Measurements from ENCODE around the gene CARD8. TPM values are rescaled to one million over a fixed set of nuclear protein-coding genes. Genes with fewer than 3 reads are reported as not detected.

Gene CARD8
- total RNA-seq, 2 experiments from 2014 or later, result 71.1 to 73.1 TPM

DNA sequence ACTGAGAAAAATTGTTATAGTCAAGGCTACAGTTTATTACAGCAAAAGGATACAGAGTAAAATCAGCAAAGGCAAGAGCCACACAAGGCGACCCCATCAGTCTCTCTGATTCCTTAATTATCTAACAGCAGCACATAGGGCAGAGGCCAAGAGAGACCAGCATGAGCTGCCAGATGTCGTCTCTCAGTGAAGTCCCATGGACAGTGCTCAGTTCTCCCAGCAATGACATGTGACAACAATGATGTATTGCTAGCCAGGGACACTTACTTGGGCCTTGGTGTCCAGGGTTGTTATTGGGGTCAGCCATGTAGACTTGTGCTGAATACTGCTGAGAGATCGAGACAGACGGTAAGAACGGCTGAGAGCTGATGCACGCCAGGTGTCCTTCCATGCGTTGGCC, 63.0 kb downstream of the CARD8 start:
- intact Hi-C loops (cut with DNase I, micrococcal nuclease), result no loop called here
- H3K27ac ChIP-seq (ENCODE audit: low read depth in 1 of 2, low read length in 2 of 2), result no peak overlapping the region
- no peaks in the 10 kb centered on the region for H3K9me3 Mint-ChIP-seq
- ATAC-seq (ENCODE audit: poor library complexity), result no peak
- H3K27me3 ChIP-seq (ENCODE audit: control insufficient read depth in 1 of 2, insufficient read depth in 2 of 2, low read length in 2 of 2), result peaks cover 0 to 5% of the 10 kb centered on the region in 2 experiments
- ChIA-PET POLR2A (no interaction called here), CTCF (no interaction called here)
- peaks cover 17% of the 10 kb centered on the region for H3K36me3 ChIP-seq (ENCODE audit: insufficient read depth, low read length)
- H3K4me3 Mint-ChIP-seq, result no peak overlapping the region
- peaks cover 23% of the 10 kb centered on the region for H3K36me3 Mint-ChIP-seq (ENCODE audit: low read depth)
- no peak for DNase-seq
- H3K27ac Mint-ChIP-seq, result no peak overlapping the region
- H3K4me1 Mint-ChIP-seq (ENCODE audit: low read depth), result peaks cover 8% of the 10 kb centered on the region
- H3K9me3 ChIP-seq (ENCODE audit: control insufficient read depth in 1 of 2, insufficient read depth in 1 of 2, low read length in 2 of 2), result no peaks in the 10 kb centered on the region
- H3K4me3 ChIP-seq (ENCODE audit: low read length), result no peak overlapping the region
- TF ChIP-seq, protein P1, sequence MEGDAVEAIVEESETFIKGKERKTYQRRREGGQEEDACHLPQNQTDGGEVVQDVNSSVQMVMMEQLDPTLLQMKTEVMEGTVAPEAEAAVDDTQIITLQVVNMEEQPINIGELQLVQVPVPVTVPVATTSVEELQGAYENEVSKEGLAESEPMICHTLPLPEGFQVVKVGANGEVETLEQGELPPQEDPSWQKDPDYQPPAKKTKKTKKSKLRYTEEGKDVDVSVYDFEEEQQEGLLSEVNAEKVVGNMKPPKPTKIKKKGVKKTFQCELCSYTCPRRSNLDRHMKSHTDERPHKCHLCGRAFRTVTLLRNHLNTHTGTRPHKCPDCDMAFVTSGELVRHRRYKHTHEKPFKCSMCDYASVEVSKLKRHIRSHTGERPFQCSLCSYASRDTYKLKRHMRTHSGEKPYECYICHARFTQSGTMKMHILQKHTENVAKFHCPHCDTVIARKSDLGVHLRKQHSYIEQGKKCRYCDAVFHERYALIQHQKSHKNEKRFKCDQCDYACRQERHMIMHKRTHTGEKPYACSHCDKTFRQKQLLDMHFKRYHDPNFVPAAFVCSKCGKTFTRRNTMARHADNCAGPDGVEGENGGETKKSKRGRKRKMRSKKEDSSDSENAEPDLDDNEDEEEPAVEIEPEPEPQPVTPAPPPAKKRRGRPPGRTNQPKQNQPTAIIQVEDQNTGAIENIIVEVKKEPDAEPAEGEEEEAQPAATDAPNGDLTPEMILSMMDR (IDR thresholded peaks at IDR 0.05), result no peak
- H3K4me1 ChIP-seq (ENCODE audit: insufficient read depth, low read length), result no peaks in the 10 kb centered on the region
- H3K27me3 Mint-ChIP-seq, result no peaks in the 10 kb centered on the region

DNA sequence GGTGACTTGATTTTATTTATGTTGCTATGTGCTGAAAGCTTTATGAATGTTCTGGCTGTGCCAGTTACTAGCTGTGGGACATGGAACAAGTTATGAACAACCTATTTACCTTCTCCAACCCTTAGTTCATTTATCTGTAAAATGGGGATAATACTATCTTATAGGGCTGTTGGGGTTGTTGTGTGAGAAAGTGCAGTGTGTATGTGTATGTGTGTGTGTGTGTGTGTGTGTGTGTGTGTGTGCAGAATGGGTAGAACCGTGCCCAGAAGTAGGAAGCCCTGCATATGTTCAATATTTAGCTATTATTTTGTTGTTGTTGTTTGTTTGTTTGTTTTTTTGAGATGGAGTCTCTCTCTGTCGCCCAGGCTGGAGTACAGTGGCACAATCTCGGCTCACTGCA, 64.8 kb downstream of the CARD8 start:
- DNase-seq (no peak), ATAC-seq (ENCODE audit: poor library complexity) (no peak)
- CTCF ChIA-PET, result interaction anchor here (0.7 to 1.2 kb wide), 2 partner anchors 13 to 19 kb away, joined by 3 to 4 read pairs; no protein-coding TSS in a partner anchor
- Histone ChIP-seq H3K4me3 (ENCODE audit: low read length) (no peak overlapping the region), H3K9me3 (ENCODE audit: control insufficient read depth in 1 of 2, insufficient read depth in 1 of 2, low read length in 2 of 2) (no peaks in the 10 kb centered on the region), H3K4me1 (ENCODE audit: insufficient read depth, low read length) (no peaks in the 10 kb centered on the region), H3K27ac (ENCODE audit: low read depth in 1 of 2, low read length in 2 of 2) (no peak overlapping the region), H3K27me3 (ENCODE audit: control insufficient read depth in 1 of 2, insufficient read depth in 2 of 2, low read length in 2 of 2) (no peaks in the 10 kb centered on the region), H3K36me3 (ENCODE audit: insufficient read depth, low read length) (peaks cover 18% of the 10 kb centered on the region)
- no peak overlapping the region for H3K4me3 Mint-ChIP-seq
- no peaks in the 10 kb centered on the region for H3K9me3 Mint-ChIP-seq
- H3K27me3 Mint-ChIP-seq, result no peaks in the 10 kb centered on the region
- peaks cover 8% of the 10 kb centered on the region for H3K4me1 Mint-ChIP-seq (ENCODE audit: low read depth)
- intact Hi-C loops (cut with DNase I, micrococcal nuclease), result no loop called here
- POLR2A ChIA-PET, result no interaction called here
- no peak overlapping the region for H3K27ac Mint-ChIP-seq
- TF ChIP-seq, protein P1 (IDR thresholded peaks at IDR 0.05), result no peak
- peaks cover 23% of the 10 kb centered on the region for H3K36me3 Mint-ChIP-seq (ENCODE audit: low read depth)

DNA sequence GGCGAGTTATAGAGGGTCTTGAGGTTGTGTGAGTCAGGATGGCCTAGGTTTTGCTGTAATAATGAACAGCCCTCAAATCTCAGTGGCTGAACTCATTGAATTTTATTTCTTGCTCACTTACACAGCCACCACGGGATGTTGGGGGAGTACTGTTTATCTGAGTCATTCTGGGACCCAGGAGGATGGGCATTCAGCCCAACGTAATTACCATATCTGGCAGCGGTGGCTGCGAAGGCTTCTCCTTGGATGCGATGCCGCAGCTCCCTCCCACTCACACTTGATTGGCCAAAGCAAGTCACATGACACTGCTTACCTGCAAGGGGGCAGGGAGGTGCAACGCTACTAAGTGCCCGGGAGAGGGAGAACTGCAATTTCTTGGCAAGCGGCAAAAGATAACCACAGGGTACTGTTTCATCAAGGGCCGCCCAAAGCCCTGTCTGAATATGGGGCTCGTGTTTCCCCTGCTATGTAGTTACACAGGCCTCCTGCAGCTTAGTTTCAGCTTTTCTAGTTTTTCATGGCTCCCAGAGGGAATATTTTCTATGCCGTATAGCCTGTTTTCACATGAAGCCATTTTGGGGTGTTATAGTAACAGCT, 65.3 kb downstream of the CARD8 start:
- Histone ChIP-seq H3K27me3 (ENCODE audit: control insufficient read depth in 1 of 2, insufficient read depth in 2 of 2, low read length in 2 of 2) (no peaks in the 10 kb centered on the region), H3K4me3 (ENCODE audit: low read length) (no peak overlapping the region), H3K4me1 (ENCODE audit: insufficient read depth, low read length) (no peaks in the 10 kb centered on the region), H3K27ac (ENCODE audit: low read depth in 1 of 2, low read length in 2 of 2) (no peak overlapping the region), H3K36me3 (ENCODE audit: insufficient read depth, low read length) (peaks cover 18% of the 10 kb centered on the region), H3K9me3 (ENCODE audit: control insufficient read depth in 1 of 2, insufficient read depth in 1 of 2, low read length in 2 of 2) (no peaks in the 10 kb centered on the region)
- Mint-ChIP-seq H3K27me3 (no peaks in the 10 kb centered on the region), H3K4me1 (ENCODE audit: low read depth) (peaks cover 8% of the 10 kb centered on the region), H3K36me3 (ENCODE audit: low read depth) (peaks cover 23% of the 10 kb centered on the region), H3K27ac (no peak overlapping the region), H3K4me3 (no peak overlapping the region), H3K9me3 (no peaks in the 10 kb centered on the region)
- no peak for ATAC-seq (ENCODE audit: poor library complexity)
- ChIA-PET CTCF (interaction anchor here (0.6 to 1.2 kb wide), 3 partner anchors 14 to 197 kb away, joined by 3 to 4 read pairs (median 3); no protein-coding TSS in a partner anchor), POLR2A (no interaction called here)
- peak in 13 of 14 experiments; percentile 16 to 68 (median 49) for DNase-seq
- TF ChIP-seq, protein P1 (IDR thresholded peaks at IDR 0.05), result no peak
- intact Hi-C loops (cut with DNase I, micrococcal nuclease), result no loop called here
